ENCODE results near the gene RAB3D. TPM values are rescaled to one million over a fixed set of nuclear protein-coding genes. Genes with fewer than 3 reads are reported as not detected.

Gene RAB3D
- total RNA-seq, 1 donor from 2014 or later: 43.9 TPM

GRCh38 chr19:11332822-11333221 lies 6.6 kb downstream of the RAB3D start:
- peaks cover 24% of the 10 kb centered on the region for H3K36me3 Mint-ChIP-seq (ENCODE audit: insufficient read depth)
- H3K4me1 Mint-ChIP-seq (ENCODE audit: low read depth): peaks cover 1% of the 10 kb centered on the region
- no peaks in the 10 kb centered on the region for H3K27me3 Mint-ChIP-seq
- no peak for TF ChIP-seq CTCF (IDR thresholded peaks at IDR 0.05; ENCODE audit: unreplicated experiment)
- no peak for DNase-seq (ENCODE audit: low spot score, unreplicated experiment)
- no peaks in the 10 kb centered on the region for H3K9me3 Mint-ChIP-seq (ENCODE audit: low read depth)
- H3K27ac Mint-ChIP-seq: no peak overlapping the region
- H3K4me3 Mint-ChIP-seq (ENCODE audit: low read depth): no peak overlapping the region

- no peak overlapping the region for H3K4me3 Mint-ChIP-seq (ENCODE audit: low read depth)
- H3K27ac Mint-ChIP-seq: no peak overlapping the region
- peaks cover 25% of the 10 kb centered on the region for H3K36me3 Mint-ChIP-seq (ENCODE audit: insufficient read depth)
- no peaks in the 10 kb centered on the region for H3K4me1 Mint-ChIP-seq (ENCODE audit: low read depth)
- DNase-seq (ENCODE audit: low spot score, unreplicated experiment): no peak
- no peak for TF ChIP-seq CTCF (IDR thresholded peaks at IDR 0.05; ENCODE audit: unreplicated experiment)
- no peaks in the 10 kb centered on the region for H3K27me3 Mint-ChIP-seq
- no peaks in the 10 kb centered on the region for H3K9me3 Mint-ChIP-seq (ENCODE audit: low read depth)
These were observed 8.0 kb downstream of the RAB3D start for GRCh38 chr19:11331502-11331901.

GRCh38 chr19:11330127-11330526 lies 9.3 kb downstream of the RAB3D start:
- Mint-ChIP-seq H3K36me3 (ENCODE audit: insufficient read depth) (peaks cover 17% of the 10 kb centered on the region), H3K4me3 (ENCODE audit: low read depth) (no peak overlapping the region), H3K9me3 (ENCODE audit: low read depth) (no peaks in the 10 kb centered on the region), H3K27ac (no peak overlapping the region), H3K27me3 (no peaks in the 10 kb centered on the region), H3K4me1 (ENCODE audit: low read depth) (no peaks in the 10 kb centered on the region)
- no peak for DNase-seq (ENCODE audit: low spot score, unreplicated experiment)
- TF ChIP-seq CTCF (IDR thresholded peaks at IDR 0.05; ENCODE audit: unreplicated experiment): no peak

GRCh38 chr19:11325544-11325943 lies 13.9 kb downstream of the RAB3D start:
- DNase-seq (ENCODE audit: low spot score, unreplicated experiment): no peak

GRCh38 chr19:11324748-11325389 lies 14.6 kb downstream of the RAB3D start:
- Mint-ChIP-seq H3K4me3 (ENCODE audit: low read depth) (no peak overlapping the region), H3K27ac (no peak overlapping the region), H3K36me3 (ENCODE audit: insufficient read depth) (peaks cover 6% of the 10 kb centered on the region), H3K4me1 (ENCODE audit: low read depth) (peaks cover 11% of the 10 kb centered on the region), H3K9me3 (ENCODE audit: low read depth) (no peaks in the 10 kb centered on the region), H3K27me3 (no peaks in the 10 kb centered on the region)
- TF ChIP-seq CTCF (IDR thresholded peaks at IDR 0.05; ENCODE audit: unreplicated experiment): no peak
- no peak for DNase-seq (ENCODE audit: low spot score, unreplicated experiment)

More at GRCh38 chr19:11325544-11325943, 13.9 kb downstream of the RAB3D start:
- Mint-ChIP-seq H3K36me3 (ENCODE audit: insufficient read depth) (peaks cover 6% of the 10 kb centered on the region), H3K4me1 (ENCODE audit: low read depth) (peaks cover 11% of the 10 kb centered on the region), H3K27ac (no peak overlapping the region), H3K27me3 (no peaks in the 10 kb centered on the region), H3K4me3 (ENCODE audit: low read depth) (no peak overlapping the region), H3K9me3 (ENCODE audit: low read depth) (no peaks in the 10 kb centered on the region)
- TF ChIP-seq CTCF (IDR thresholded peaks at IDR 0.05; ENCODE audit: unreplicated experiment): no peak

Measured in progenitor cell of endocrine pancreas (in vitro differentiated cells).